ENCODE data around the gene PITPNB. TPM values are rescaled to one million over a fixed set of nuclear protein-coding genes. Genes with fewer than 3 reads are reported as not detected.

The PITPNB gene
- total RNA-seq, 1 donor from 2014 or later, result 66.6 TPM

- no peak for DNase-seq
- H3K9me3 Mint-ChIP-seq (ENCODE audit: unreplicated experiment), result no peaks in the 10 kb centered on the region
- H3K36me3 Mint-ChIP-seq (ENCODE audit: unreplicated experiment), result no peaks in the 10 kb centered on the region
- H3K27me3 Mint-ChIP-seq (ENCODE audit: unreplicated experiment), result no peaks in the 10 kb centered on the region
- H3K4me1 Mint-ChIP-seq (ENCODE audit: low read depth, unreplicated experiment), result peaks cover 5% of the 10 kb centered on the region
- no peak overlapping the region for H3K27ac Mint-ChIP-seq (ENCODE audit: unreplicated experiment)
- TF ChIP-seq CTCF (IDR thresholded peaks at IDR 0.05; ENCODE audit: partially characterized antibody, unreplicated experiment), result no peak
- H3K4me3 Mint-ChIP-seq (ENCODE audit: unreplicated experiment), result no peak overlapping the region
These were observed 50.2 kb downstream of the PITPNB start for GRCh38 chr22:27868732-27869282.

GRCh38 chr22:27867953-27868731, 50.9 kb downstream of the PITPNB start:
- Mint-ChIP-seq H3K4me3 (ENCODE audit: unreplicated experiment) (no peak overlapping the region), H3K4me1 (ENCODE audit: low read depth, unreplicated experiment) (peaks cover 1% of the 10 kb centered on the region), H3K27ac (ENCODE audit: unreplicated experiment) (no peak overlapping the region), H3K9me3 (ENCODE audit: unreplicated experiment) (no peaks in the 10 kb centered on the region), H3K27me3 (ENCODE audit: unreplicated experiment) (no peaks in the 10 kb centered on the region), H3K36me3 (ENCODE audit: unreplicated experiment) (no peaks in the 10 kb centered on the region)
- no peak for DNase-seq
- no peak for TF ChIP-seq CTCF (IDR thresholded peaks at IDR 0.05; ENCODE audit: partially characterized antibody, unreplicated experiment)

- Mint-ChIP-seq H3K27ac (ENCODE audit: unreplicated experiment) (no peak overlapping the region), H3K4me3 (ENCODE audit: unreplicated experiment) (no peak overlapping the region)
These were observed 51.7 kb downstream of the PITPNB start for GRCh38 chr22:27867085-27867952.

GRCh38 chr22:27866135-27867084, 52.6 kb downstream of the PITPNB start:
- H3K4me1 Mint-ChIP-seq (ENCODE audit: low read depth, unreplicated experiment), result peaks cover 1% of the 10 kb centered on the region
- no peaks in the 10 kb centered on the region for H3K36me3 Mint-ChIP-seq (ENCODE audit: unreplicated experiment)
- DNase-seq, result no peak
- TF ChIP-seq CTCF (IDR thresholded peaks at IDR 0.05; ENCODE audit: partially characterized antibody, unreplicated experiment), result no peak
- H3K4me3 Mint-ChIP-seq (ENCODE audit: unreplicated experiment), result no peak overlapping the region
- no peaks in the 10 kb centered on the region for H3K9me3 Mint-ChIP-seq (ENCODE audit: unreplicated experiment)
- no peak overlapping the region for H3K27ac Mint-ChIP-seq (ENCODE audit: unreplicated experiment)
- no peaks in the 10 kb centered on the region for H3K27me3 Mint-ChIP-seq (ENCODE audit: unreplicated experiment)

More at GRCh38 chr22:27867085-27867952, 51.7 kb downstream of the PITPNB start:
- no peaks in the 10 kb centered on the region for H3K27me3 Mint-ChIP-seq (ENCODE audit: unreplicated experiment)
- no peaks in the 10 kb centered on the region for H3K36me3 Mint-ChIP-seq (ENCODE audit: unreplicated experiment)
- TF ChIP-seq CTCF (IDR thresholded peaks at IDR 0.05; ENCODE audit: partially characterized antibody, unreplicated experiment), result no peak
- H3K4me1 Mint-ChIP-seq (ENCODE audit: low read depth, unreplicated experiment), result peaks cover 1% of the 10 kb centered on the region
- DNase-seq, result no peak
- H3K9me3 Mint-ChIP-seq (ENCODE audit: unreplicated experiment), result no peaks in the 10 kb centered on the region

All from glutamatergic neuron (in vitro differentiated cells).